ENCODE measurements around the gene ACVR2A.

DNA sequence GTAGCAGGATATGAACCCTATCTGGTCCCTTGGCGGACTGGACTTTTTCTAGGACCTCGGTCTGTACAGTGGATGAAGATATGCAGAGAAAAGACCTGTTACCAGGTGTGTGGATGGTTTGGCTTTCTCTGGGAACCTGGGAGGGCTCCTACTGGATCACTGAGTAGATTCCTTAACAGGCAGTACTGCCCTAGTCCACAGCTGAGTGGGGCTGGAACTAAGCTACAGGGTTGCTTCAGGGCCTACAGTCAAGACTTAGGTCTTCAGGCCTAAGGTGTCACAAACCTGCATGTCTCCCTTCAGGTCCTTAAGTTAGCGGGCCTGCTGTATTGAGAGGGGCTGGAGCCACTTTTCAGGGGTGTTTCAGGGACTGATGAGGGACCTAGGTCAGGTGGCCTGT lies 132.8 kb downstream of the ACVR2A start:
- TF ChIP-seq, protein P1, sequence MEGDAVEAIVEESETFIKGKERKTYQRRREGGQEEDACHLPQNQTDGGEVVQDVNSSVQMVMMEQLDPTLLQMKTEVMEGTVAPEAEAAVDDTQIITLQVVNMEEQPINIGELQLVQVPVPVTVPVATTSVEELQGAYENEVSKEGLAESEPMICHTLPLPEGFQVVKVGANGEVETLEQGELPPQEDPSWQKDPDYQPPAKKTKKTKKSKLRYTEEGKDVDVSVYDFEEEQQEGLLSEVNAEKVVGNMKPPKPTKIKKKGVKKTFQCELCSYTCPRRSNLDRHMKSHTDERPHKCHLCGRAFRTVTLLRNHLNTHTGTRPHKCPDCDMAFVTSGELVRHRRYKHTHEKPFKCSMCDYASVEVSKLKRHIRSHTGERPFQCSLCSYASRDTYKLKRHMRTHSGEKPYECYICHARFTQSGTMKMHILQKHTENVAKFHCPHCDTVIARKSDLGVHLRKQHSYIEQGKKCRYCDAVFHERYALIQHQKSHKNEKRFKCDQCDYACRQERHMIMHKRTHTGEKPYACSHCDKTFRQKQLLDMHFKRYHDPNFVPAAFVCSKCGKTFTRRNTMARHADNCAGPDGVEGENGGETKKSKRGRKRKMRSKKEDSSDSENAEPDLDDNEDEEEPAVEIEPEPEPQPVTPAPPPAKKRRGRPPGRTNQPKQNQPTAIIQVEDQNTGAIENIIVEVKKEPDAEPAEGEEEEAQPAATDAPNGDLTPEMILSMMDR (IDR thresholded peaks at IDR 0.05) = no peak
- TF ChIP-seq POLR2A (IDR thresholded peaks at IDR 0.05) = no peak
